Measurements from ENCODE around the gene PMEL. TPM values are rescaled to one million over a fixed set of nuclear protein-coding genes. Genes with fewer than 3 reads are reported as not detected.
A peak's percentile ranks its signal among the peaks of the same experiment; 100 is the strongest.

Gene PMEL
- total and polyA plus RNA-seq, 5 donors, result 0.45 to 2.2 (median 1.1) TPM

GRCh38 chr12:55931780-55932550, 33.9 kb downstream of the PMEL start:
- DNase-seq, result peak; percentile 64 to 87 (median 84)
- ATAC-seq, result peak; percentile 59
- Histone ChIP-seq H3K27ac (ENCODE audit: low read length) (peak overlapping the region; percentile 40), H3K27me3 (ENCODE audit: control insufficient read depth, insufficient read depth) (no peaks in the 10 kb centered on the region), H3K4me3 (ENCODE audit: low read length) (peak overlapping the region; percentile 84), H3K9me3 (ENCODE audit: control insufficient read depth, low read length) (no peaks in the 10 kb centered on the region), H3K4me1 (ENCODE audit: control insufficient read depth, insufficient read depth, low read length) (peaks cover 12% of the 10 kb centered on the region)
- WGBS, result under 1% methylated on average over 60 of the region's 60 CpGs
- intact Hi-C loops (cut with DNase I), result loop anchor here in 2 of 4 donors (5.0 to 10.0 kb wide), 3 partner anchors 97 to 190 kb away; partner anchors contain the start of genes DNAJC14 (in 1 of the 2) and GDF11 (in 1 of the 2)

- intact Hi-C loops (cut with DNase I), result loop anchor here in 2 of 4 donors (5.0 to 10.0 kb wide), 3 partner anchors 97 to 189 kb away; partner anchors contain the start of genes DNAJC14 (in 1 of the 2) and GDF11 (in 1 of the 2)
- Histone ChIP-seq H3K27me3 (ENCODE audit: control insufficient read depth, insufficient read depth) (no peaks in the 10 kb centered on the region), H3K9me3 (ENCODE audit: control insufficient read depth, low read length) (no peaks in the 10 kb centered on the region), H3K4me3 (ENCODE audit: low read length) (peak overlapping the region; percentile 84), H3K27ac (ENCODE audit: low read length) (peak overlapping the region; percentile 40), H3K4me1 (ENCODE audit: control insufficient read depth, insufficient read depth, low read length) (peaks cover 12% of the 10 kb centered on the region)
- 12% methylated on average over 10 of the region's 10 CpGs for WGBS
- DNase-seq (peak in 1 of 3 donors; percentile 70), ATAC-seq (no peak)
These were observed 34.5 kb downstream of the PMEL start for GRCh38 chr12:55931317-55931779.

GRCh38 chr12:55930771-55931316, 35.0 kb downstream of the PMEL start, which contains the start of gene DGKA:
Gene DGKA, plus strand, starts transcription at chr12:55931162. Its CDS starts 5,342 bp downstream, at chr12:55936504.
- peak within 1 kb of the TSS; percentile 84 for H3K4me3 ChIP-seq (ENCODE audit: low read length)
- intact Hi-C loops (cut with DNase I), result loop anchor here in 2 of 4 donors (5.0 to 10.0 kb wide), 3 partner anchors 96 to 189 kb away; partner anchors contain the start of genes DNAJC14 (in 1 of the 2) and GDF11 (in 1 of the 2)
- WGBS, result 49% methylated on average over 3 of the region's 3 CpGs
- peak within 1 kb of the TSS; percentile 40 for H3K27ac ChIP-seq (ENCODE audit: low read length)
- peak; percentile 46 to 73 (median 72) for DNase-seq
- ATAC-seq, result peak in 1 of 2 donors; percentile 4
- peaks cover 12% of the 10 kb centered on the region for H3K4me1 ChIP-seq (ENCODE audit: control insufficient read depth, insufficient read depth, low read length)
- no peaks in the 10 kb centered on the region for H3K27me3 ChIP-seq (ENCODE audit: control insufficient read depth, insufficient read depth)
- no peaks in the 10 kb centered on the region for H3K9me3 ChIP-seq (ENCODE audit: control insufficient read depth, low read length)

- no peak for ATAC-seq
- H3K27me3 ChIP-seq (ENCODE audit: control insufficient read depth, insufficient read depth), result no peaks in the 10 kb centered on the region
- peaks cover 10% of the 10 kb centered on the region for H3K4me1 ChIP-seq (ENCODE audit: control insufficient read depth, insufficient read depth, low read length)
- WGBS, result 58% methylated on average over 8 of the region's 8 CpGs
- DNase-seq, result peak in 2 of 3 donors; percentile 64 to 69
- intact Hi-C loops (cut with DNase I), result loop anchor here in 2 of 4 donors (5.0 to 10.0 kb wide), 3 partner anchors 85 to 112 kb away; partner anchors contain the start of genes MMP19 (in 1 of the 2), ORMDL2 (in 1 of the 2) and SARNP (in 1 of the 2)
- no peaks in the 10 kb centered on the region for H3K9me3 ChIP-seq (ENCODE audit: control insufficient read depth, low read length)
- no peak overlapping the region for H3K27ac ChIP-seq (ENCODE audit: low read length)
- no peak overlapping the region for H3K4me3 ChIP-seq (ENCODE audit: low read length)
These were observed 36.5 kb downstream of the PMEL start for GRCh38 chr12:55929306-55929791.

GRCh38 chr12:55927588-55928502, 38.0 kb downstream of the PMEL start, which contains the start of gene PYM1:
Gene PYM1, minus strand, starts transcription at chr12:55927894. Its CDS starts 133 bp downstream, at chr12:55927761.
- Histone ChIP-seq H3K4me1 (ENCODE audit: control insufficient read depth, insufficient read depth, low read length) (peaks cover 8% of the 10 kb centered on the region), H3K27me3 (ENCODE audit: control insufficient read depth, insufficient read depth) (no peaks in the 10 kb centered on the region), H3K9me3 (ENCODE audit: control insufficient read depth, low read length) (no peaks in the 10 kb centered on the region), H3K4me3 (ENCODE audit: low read length) (peak within 1 kb of the TSS; percentile 84), H3K27ac (ENCODE audit: low read length) (peak within 1 kb of the TSS; percentile 97)
- WGBS, result 6% methylated on average over 49 of the region's 49 CpGs
- peak; percentile 87 to 93 (median 90) for DNase-seq
- intact Hi-C loops (cut with DNase I), result loop anchor here in 2 of 4 donors (5.0 to 10.0 kb wide), 3 partner anchors 83 to 111 kb away; partner anchors contain the start of genes MMP19 (in 1 of the 2), ORMDL2 (in 1 of the 2) and SARNP (in 1 of the 2)
- peak; percentile 83 to 85 for ATAC-seq

GRCh38 chr12:55926738-55927587, 38.9 kb downstream of the PMEL start:
- peaks cover 8% of the 10 kb centered on the region for H3K4me1 ChIP-seq (ENCODE audit: control insufficient read depth, insufficient read depth, low read length)

GRCh38 chr12:55925870-55926737, 39.7 kb downstream of the PMEL start:
- Histone ChIP-seq H3K27me3 (ENCODE audit: control insufficient read depth, insufficient read depth) (no peaks in the 10 kb centered on the region), H3K27ac (ENCODE audit: low read length) (peak overlapping the region; percentile 83), H3K4me1 (ENCODE audit: control insufficient read depth, insufficient read depth, low read length) (peaks cover 3% of the 10 kb centered on the region), H3K9me3 (ENCODE audit: control insufficient read depth, low read length) (no peaks in the 10 kb centered on the region), H3K4me3 (ENCODE audit: low read length) (peak overlapping the region; percentile 84)
- intact Hi-C loops (cut with DNase I), result loop anchor here in 2 of 4 donors (5.0 to 10.0 kb wide), 3 partner anchors 81 to 109 kb away; partner anchors contain the start of genes MMP19 (in 1 of the 2), ORMDL2 (in 1 of the 2) and SARNP (in 1 of the 2)
- no peak for DNase-seq
- 16% methylated on average over 10 of the region's 10 CpGs for whole genome bisulfite sequencing
- ATAC-seq, result no peak

More at GRCh38 chr12:55926738-55927587, 38.9 kb downstream of the PMEL start:
- peak; percentile 91 for ATAC-seq
- no peaks in the 10 kb centered on the region for H3K27me3 ChIP-seq (ENCODE audit: control insufficient read depth, insufficient read depth)
- H3K9me3 ChIP-seq (ENCODE audit: control insufficient read depth, low read length), result no peaks in the 10 kb centered on the region
- peak overlapping the region; percentile 84 for H3K4me3 ChIP-seq (ENCODE audit: low read length)
- under 1% methylated on average over 42 of the region's 42 CpGs for WGBS
- intact Hi-C loops (cut with DNase I), result loop anchor here in 2 of 4 donors (5.0 to 10.0 kb wide), 3 partner anchors 82 to 110 kb away; partner anchors contain the start of genes MMP19 (in 1 of the 2), ORMDL2 (in 1 of the 2) and SARNP (in 1 of the 2)
- peak overlapping the region; percentile 97 for H3K27ac ChIP-seq (ENCODE audit: low read length)
- DNase-seq, result peak; percentile 88 to 96 (median 94)

GRCh38 chr12:55925371-55925770, 40.5 kb downstream of the PMEL start:
- no peaks in the 10 kb centered on the region for H3K27me3 ChIP-seq (ENCODE audit: control insufficient read depth, insufficient read depth)
- H3K27ac ChIP-seq (ENCODE audit: low read length), result no peak overlapping the region
- DNase-seq, result no peak
- no peak overlapping the region for H3K4me3 ChIP-seq (ENCODE audit: low read length)
- intact Hi-C loops (cut with DNase I), result loop anchor here in 2 of 4 donors (5.0 to 10.0 kb wide), 3 partner anchors 81 to 108 kb away; partner anchors contain the start of genes MMP19 (in 1 of the 2), ORMDL2 (in 1 of the 2) and SARNP (in 1 of the 2)
- no peak for ATAC-seq
- 75% methylated on average over 4 of the region's 4 CpGs for WGBS
- no peaks in the 10 kb centered on the region for H3K4me1 ChIP-seq (ENCODE audit: control insufficient read depth, insufficient read depth, low read length)
- no peaks in the 10 kb centered on the region for H3K9me3 ChIP-seq (ENCODE audit: control insufficient read depth, low read length)
